Duodenal mucosa (tissue), 2 donors: Measurements from ENCODE around the gene SKA3.

ENCODE experiments used
- H3K27ac ChIP-seq: one replicate; pipeline ENCODE4 v1.7.0; 2013; ENCODE audit warnings: low read depth, low read length
- H3K27me3 ChIP-seq, 2 donors: one replicate each; pipeline ENCODE4 v1.7.0; 2013; ENCODE audit warnings: low read length in 2 of 2, control low read depth in 1 of 2; ENCODE audit not compliant: insufficient read depth in 2 of 2, control insufficient read depth in 1 of 2
- H3K36me3 ChIP-seq, 2 donors: one replicate each; pipeline ENCODE4 v1.7.0; 2013; ENCODE audit warnings: low read length in 2 of 2, control low read depth in 1 of 2; ENCODE audit not compliant: insufficient read depth in 2 of 2, control insufficient read depth in 1 of 2
- H3K4me1 ChIP-seq, 2 donors: one replicate each; pipeline ENCODE4 v1.7.0; 2013; ENCODE audit warnings: low read length in 2 of 2, control low read depth in 1 of 2; ENCODE audit not compliant: insufficient read depth in 2 of 2, control insufficient read depth in 1 of 2
- H3K4me3 ChIP-seq, 2 donors: one replicate each; pipeline ENCODE4 v1.7.0; 2013; ENCODE audit warnings: low read length in 2 of 2, low read depth in 1 of 2
- H3K9ac ChIP-seq, 2 donors: one replicate each; pipeline ENCODE4 v1.7.0; 2013; ENCODE audit warnings: low read length in 2 of 2, low read depth in 1 of 2
- H3K9me3 ChIP-seq, 2 donors: one replicate each; pipeline ENCODE4 v1.7.0; 2013; ENCODE audit warnings: low read length in 2 of 2, control low read depth in 1 of 2; ENCODE audit not compliant: control insufficient read depth in 1 of 2

The SKA3 gene

GRCh38 chr13:21118180-21118579 is 58.2 kb downstream of the SKA3 start:
- Histone ChIP-seq H3K4me3 (no peak overlapping the region), H3K4me1 (no peaks in the 10 kb centered on the region), H3K36me3 (no peaks in the 10 kb centered on the region), H3K9ac (no peak overlapping the region), H3K27ac (no peak overlapping the region), H3K27me3 (no peaks in the 10 kb centered on the region), H3K9me3 (no peaks in the 10 kb centered on the region)

- H3K27me3 ChIP-seq: no peaks in the 10 kb centered on the region
- H3K27ac ChIP-seq: no peak overlapping the region
- H3K4me1 ChIP-seq: no peaks in the 10 kb centered on the region
- no peaks in the 10 kb centered on the region for H3K36me3 ChIP-seq
- no peaks in the 10 kb centered on the region for H3K9me3 ChIP-seq
- no peak overlapping the region for H3K9ac ChIP-seq
- H3K4me3 ChIP-seq: no peak overlapping the region
Observed at GRCh38 chr13:21117104-21117809, 59.1 kb downstream of the SKA3 start.

GRCh38 chr13:21116141-21116540 is 60.2 kb downstream of the SKA3 start:
- no peak overlapping the region for H3K27ac ChIP-seq
- no peaks in the 10 kb centered on the region for H3K36me3 ChIP-seq
- no peak overlapping the region for H3K9ac ChIP-seq
- H3K9me3 ChIP-seq: no peaks in the 10 kb centered on the region
- no peak overlapping the region for H3K4me3 ChIP-seq
- no peaks in the 10 kb centered on the region for H3K4me1 ChIP-seq
- no peaks in the 10 kb centered on the region for H3K27me3 ChIP-seq

- Histone ChIP-seq H3K4me3 (no peak overlapping the region), H3K27ac (no peak overlapping the region), H3K36me3 (no peaks in the 10 kb centered on the region), H3K9me3 (no peaks in the 10 kb centered on the region), H3K9ac (no peak overlapping the region), H3K27me3 (no peaks in the 10 kb centered on the region), H3K4me1 (no peaks in the 10 kb centered on the region)
Observed at GRCh38 chr13:21115231-21115630, 61.1 kb downstream of the SKA3 start.

- no peak overlapping the region for H3K27ac ChIP-seq
- no peaks in the 10 kb centered on the region for H3K4me1 ChIP-seq
- no peaks in the 10 kb centered on the region for H3K36me3 ChIP-seq
- H3K9ac ChIP-seq: no peak overlapping the region
- no peak overlapping the region for H3K4me3 ChIP-seq
- H3K27me3 ChIP-seq: no peaks in the 10 kb centered on the region
- no peaks in the 10 kb centered on the region for H3K9me3 ChIP-seq
Observed at GRCh38 chr13:21111546-21111945, 64.8 kb downstream of the SKA3 start.

GRCh38 chr13:21109168-21109567 is 67.2 kb downstream of the SKA3 start:
- Histone ChIP-seq H3K9ac (no peak overlapping the region), H3K4me1 (no peaks in the 10 kb centered on the region), H3K27ac (no peak overlapping the region), H3K27me3 (no peaks in the 10 kb centered on the region), H3K36me3 (no peaks in the 10 kb centered on the region), H3K9me3 (no peaks in the 10 kb centered on the region), H3K4me3 (no peak overlapping the region)

GRCh38 chr13:21106089-21106488 is 70.3 kb downstream of the SKA3 start:
- Histone ChIP-seq H3K4me1 (no peaks in the 10 kb centered on the region), H3K9me3 (no peaks in the 10 kb centered on the region)

GRCh38 chr13:21104199-21105019 is 71.9 kb downstream of the SKA3 start:
- no peak overlapping the region for H3K9ac ChIP-seq
- no peak overlapping the region for H3K4me3 ChIP-seq
- H3K4me1 ChIP-seq: no peaks in the 10 kb centered on the region
- H3K27me3 ChIP-seq: no peaks in the 10 kb centered on the region
- no peaks in the 10 kb centered on the region for H3K9me3 ChIP-seq
- H3K27ac ChIP-seq: no peak overlapping the region
- no peaks in the 10 kb centered on the region for H3K36me3 ChIP-seq

More at GRCh38 chr13:21106089-21106488, 70.3 kb downstream of the SKA3 start:
- no peak overlapping the region for H3K9ac ChIP-seq
- H3K4me3 ChIP-seq: no peak overlapping the region
- no peak overlapping the region for H3K27ac ChIP-seq
- no peaks in the 10 kb centered on the region for H3K27me3 ChIP-seq
- no peaks in the 10 kb centered on the region for H3K36me3 ChIP-seq
